HT1080 (cell line): ENCODE measurements around the gene MAP3K15. TPM values are rescaled to one million over a fixed set of nuclear protein-coding genes. Genes with fewer than 3 reads are reported as not detected.

Source experiments
- DNase-seq: peaks from one replicate; pipeline ENCODE4 v3.0.0-alpha.2; 2015; ENCODE audit warnings: low read depth
- polyA plus RNA-seq, 2 experiments: library from polyadenylated mRNA; depleted of rRNA; stranded (reverse); fragments of >200 nt; gene quantifications; 2 replicates each; pipeline ENCODE4 v1.2.3, GENCODE V29; 2015
- total RNA-seq: library from RNA; depleted of rRNA; stranded (reverse); fragments of >200 nt; shearing (Covaris generic); gene quantifications from 2 replicates; pipeline ENCODE4 v1.2.3, GENCODE V29; 2014; rRNA removed

Gene MAP3K15, protein sequence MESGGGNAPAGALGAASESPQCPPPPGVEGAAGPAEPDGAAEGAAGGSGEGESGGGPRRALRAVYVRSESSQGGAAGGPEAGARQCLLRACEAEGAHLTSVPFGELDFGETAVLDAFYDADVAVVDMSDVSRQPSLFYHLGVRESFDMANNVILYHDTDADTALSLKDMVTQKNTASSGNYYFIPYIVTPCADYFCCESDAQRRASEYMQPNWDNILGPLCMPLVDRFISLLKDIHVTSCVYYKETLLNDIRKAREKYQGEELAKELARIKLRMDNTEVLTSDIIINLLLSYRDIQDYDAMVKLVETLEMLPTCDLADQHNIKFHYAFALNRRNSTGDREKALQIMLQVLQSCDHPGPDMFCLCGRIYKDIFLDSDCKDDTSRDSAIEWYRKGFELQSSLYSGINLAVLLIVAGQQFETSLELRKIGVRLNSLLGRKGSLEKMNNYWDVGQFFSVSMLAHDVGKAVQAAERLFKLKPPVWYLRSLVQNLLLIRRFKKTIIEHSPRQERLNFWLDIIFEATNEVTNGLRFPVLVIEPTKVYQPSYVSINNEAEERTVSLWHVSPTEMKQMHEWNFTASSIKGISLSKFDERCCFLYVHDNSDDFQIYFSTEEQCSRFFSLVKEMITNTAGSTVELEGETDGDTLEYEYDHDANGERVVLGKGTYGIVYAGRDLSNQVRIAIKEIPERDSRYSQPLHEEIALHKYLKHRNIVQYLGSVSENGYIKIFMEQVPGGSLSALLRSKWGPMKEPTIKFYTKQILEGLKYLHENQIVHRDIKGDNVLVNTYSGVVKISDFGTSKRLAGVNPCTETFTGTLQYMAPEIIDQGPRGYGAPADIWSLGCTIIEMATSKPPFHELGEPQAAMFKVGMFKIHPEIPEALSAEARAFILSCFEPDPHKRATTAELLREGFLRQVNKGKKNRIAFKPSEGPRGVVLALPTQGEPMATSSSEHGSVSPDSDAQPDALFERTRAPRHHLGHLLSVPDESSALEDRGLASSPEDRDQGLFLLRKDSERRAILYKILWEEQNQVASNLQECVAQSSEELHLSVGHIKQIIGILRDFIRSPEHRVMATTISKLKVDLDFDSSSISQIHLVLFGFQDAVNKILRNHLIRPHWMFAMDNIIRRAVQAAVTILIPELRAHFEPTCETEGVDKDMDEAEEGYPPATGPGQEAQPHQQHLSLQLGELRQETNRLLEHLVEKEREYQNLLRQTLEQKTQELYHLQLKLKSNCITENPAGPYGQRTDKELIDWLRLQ (N-terminal part only)
- 3.2 and 4.5 TPM in 2 replicates for total RNA-seq
- polyA plus RNA-seq (2015; cell fraction: cytosol; rRNA removed) = 0.51 and 0.77 TPM in 2 replicates
- polyA plus RNA-seq (2015; cell fraction: nucleus; rRNA removed) = 1.1 and 1.6 TPM in 2 replicates

DNA sequence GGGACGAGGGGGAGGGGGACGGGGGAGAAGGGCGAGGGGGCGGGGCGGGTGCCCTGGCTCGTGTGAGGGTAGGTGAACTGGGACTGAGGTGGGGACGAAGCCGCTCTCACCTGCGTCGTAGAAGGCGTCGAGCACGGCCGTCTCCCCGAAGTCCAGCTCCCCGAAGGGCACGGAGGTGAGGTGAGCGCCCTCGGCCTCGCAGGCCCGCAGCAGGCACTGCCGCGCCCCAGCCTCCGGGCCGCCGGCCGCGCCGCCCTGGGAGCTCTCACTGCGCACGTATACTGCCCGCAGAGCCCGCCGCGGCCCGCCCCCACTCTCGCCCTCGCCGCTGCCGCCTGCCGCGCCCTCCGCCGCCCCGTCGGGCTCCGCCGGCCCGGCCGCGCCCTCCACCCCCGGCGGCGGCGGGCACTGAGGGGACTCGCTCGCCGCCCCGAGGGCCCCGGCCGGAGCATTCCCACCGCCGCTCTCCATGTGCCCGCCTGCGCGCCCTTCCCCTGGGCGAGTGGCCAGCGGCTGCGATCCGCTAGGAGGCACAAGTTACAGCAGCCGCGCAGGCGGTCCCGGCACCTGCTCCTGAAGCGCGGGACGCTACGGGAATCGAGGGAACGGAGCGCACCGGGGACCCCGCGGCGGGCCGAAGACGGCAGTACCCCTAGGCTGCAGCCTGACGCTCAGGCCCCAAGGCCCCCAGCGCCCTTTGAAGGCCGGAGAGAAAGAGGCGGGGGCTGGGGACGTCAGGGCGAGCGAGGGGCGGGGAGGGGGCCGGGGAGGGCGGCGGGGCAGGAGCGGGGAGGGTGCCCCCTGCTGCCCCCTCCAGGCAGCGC is at the start of gene MAP3K15:
Gene MAP3K15 (minus strand): TSS at position 718 of the 824 bp plus-strand sequence. CDS start 247 bp downstream, at position 471.
- DNase-seq = peak; percentile 16

DNA sequence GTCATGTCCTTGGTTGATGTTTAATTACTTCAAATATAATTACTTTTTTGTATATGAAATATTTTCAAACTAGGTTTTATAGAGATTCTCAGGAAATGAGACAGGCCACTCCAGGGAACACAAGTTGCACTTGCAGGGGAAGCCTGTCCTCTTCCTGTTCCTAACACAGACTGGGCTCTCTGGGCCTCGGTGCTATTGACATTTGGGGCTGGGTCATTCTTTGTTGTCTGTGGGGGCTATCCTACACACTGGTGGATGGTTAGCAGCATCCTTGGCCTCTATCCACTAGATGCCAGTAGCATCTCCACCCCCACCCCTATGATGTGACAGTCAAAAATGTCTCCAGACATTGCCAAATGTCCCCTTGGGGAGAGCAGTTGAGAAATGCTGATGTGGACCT is 49.3 kb upstream of the MAP3K15 start:
- DNase-seq = no peak

DNA sequence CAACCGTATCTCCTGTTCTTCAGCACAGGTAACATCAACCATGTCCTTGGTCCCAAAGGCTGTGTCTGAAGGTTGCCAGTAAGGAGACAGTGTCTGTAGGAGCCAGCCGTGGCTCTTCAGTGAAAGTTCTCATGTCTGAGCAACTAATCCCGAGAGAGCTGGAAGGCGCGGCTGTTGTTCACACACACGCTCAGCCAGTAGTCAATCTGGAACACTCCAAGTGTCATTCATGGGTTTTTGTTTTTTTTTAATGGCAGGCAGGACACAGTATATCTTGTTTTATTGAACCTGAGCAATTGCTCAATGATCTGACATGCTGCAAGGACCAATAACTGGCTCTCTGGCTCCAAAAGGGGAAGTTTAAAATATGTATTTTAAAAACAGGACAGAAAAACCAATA is 48.4 kb upstream of the MAP3K15 start:
- no peak for DNase-seq

DNA sequence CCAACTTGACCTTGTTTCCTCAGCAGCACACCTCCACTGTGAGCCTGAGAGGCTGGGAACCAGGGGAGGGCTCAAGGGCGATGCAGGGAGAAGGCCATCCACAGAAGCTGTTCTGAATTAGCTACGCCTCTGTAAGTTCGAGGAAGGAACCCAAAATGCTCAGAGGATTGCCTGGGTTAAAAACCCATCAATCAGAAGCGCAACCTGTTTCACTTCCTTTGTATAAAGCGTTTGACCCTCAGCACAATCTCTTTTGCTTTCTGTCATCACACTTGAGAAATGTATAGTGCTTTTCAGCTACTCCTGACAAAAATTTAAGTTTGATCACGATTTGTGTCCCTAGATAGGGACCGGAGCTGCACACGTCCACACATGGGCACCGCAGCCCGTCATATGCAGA is 48.0 kb upstream of the MAP3K15 start:
- no peak for DNase-seq

DNA sequence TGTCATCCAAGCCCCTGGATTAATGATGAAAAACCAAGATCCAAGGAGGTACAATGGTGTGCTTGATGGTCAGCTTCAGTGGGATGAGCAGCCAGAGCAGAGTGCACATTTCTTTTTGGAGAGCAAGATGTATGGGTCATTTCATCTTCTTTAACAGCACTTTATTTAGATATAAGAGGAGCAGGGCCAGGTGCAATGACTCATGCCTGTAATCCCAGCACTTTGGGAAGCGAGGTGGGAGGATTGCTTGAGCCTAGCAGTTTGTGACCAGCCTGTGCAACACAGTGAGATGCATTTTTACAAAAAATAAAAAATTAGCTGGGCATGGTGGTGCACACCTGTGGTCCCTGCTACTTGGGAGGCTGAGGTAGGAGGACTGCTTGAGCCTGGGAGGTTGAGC is 45.3 kb upstream of the MAP3K15 start:
- DNase-seq = no peak

DNA sequence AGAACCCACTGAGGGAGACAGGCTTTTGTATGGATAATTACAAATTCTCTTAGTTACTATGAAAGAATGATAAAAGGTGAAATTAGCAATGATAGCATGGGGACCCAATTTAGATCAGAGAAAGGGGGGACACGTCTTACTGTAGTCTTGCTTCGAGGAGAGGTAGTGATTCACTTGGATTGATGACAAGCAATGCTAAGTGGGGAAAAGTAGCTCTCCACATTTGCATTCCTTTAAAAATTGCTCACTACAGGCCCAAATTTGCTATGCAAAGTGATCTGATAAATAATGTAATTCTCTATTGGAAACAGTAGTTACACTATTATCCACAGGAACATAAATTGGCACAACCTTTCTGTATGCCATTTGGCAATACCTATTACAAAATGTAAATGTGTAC is 42.5 kb upstream of the MAP3K15 start:
- no peak for DNase-seq

DNA sequence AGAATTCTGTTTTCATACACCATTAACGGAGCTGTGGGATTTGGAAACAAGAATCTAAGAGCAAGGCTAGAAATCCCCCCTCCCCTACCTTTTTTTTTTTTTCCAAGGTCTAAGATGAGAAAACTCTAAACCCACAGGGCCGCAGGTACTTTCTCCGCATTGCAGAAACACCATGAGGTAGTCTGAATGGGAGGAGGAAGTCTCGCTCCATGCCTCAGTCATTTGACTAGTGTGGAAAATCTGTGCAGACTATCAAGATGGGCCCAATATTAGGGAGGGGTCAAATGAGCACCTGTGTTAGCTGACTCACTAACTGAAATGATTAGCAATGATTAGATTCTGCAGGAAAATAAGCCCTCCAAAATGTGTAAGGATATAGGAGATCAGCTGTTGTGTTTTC is 40.9 kb upstream of the MAP3K15 start:
- DNase-seq = no peak

DNA sequence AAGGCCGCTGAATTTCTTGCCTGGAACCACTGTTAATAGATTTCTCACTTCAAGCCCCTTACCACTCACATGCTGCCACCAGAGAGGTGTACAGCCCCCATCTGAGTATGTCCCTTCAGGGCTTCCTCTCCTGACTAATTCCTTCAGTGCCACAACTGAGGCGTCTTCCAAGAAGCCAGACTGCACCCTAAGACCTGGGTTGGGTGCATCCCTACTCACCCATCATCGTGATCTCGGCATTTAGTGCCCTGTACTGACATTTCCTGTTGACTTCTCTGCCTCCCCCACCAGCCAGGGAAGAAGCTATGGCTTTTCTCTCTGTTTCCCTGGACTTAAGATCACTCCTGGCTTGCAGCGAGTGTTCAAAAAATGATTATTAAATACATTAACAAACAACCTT is 40.4 kb upstream of the MAP3K15 start:
- DNase-seq = no peak

DNA sequence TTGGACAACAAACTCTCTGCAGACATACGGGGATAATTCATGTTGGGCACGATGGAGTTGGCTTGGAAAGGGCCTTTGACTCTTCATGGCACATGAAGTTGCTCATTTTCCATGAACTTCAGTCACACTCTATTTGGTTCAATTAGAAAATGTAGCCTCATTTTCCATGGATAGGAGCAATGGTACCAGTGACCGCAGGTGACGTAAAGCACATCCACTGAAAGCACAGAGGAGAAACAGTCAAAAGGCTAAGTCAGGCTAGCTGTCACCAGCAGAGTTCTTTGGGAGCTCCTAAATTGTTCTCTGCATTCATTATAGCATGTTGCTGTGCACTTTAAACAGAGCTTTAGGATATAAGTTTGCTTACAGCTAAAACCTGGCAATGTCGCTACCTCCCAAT is 39.9 kb upstream of the MAP3K15 start:
- no peak for DNase-seq

DNA sequence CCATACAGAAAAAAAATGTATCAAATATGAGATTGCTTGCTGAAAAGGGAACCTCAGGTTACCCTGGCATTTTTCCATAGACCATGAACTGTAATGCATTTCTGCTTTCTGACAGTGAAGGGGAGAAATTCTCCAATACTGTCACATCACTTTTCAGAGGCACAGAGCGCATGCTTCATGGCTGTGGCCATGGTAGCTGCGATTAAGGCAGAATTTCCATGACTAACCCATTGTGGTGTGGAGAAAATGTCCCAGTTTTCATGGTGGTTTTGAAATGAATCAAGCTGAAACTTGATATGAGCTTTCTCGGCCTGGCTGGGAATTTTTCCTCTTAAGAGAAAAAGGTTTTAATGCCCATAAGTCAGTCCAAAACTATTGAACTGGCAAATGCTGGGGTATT is 39.5 kb upstream of the MAP3K15 start:
- DNase-seq = peak; percentile 68

DNA sequence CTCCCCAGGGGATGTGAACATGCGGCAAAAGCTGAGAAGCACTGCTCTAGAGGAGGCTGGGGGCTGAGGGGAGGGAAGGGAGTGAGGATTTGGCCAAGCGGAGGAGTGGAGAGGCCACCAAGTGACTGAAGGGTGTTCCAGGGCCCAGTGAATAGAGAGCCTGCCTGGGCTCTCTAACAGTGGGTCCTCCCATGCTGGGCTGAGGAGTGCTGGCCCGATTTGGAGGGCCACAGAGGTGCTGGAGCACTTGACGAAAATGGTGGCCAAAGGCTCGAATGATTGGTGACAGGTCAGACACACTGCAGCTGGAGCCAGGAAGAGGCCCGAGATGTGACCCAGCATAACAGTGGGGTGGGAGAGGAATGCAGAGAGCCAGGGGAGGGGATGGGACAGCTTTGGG is 37.5 kb upstream of the MAP3K15 start:
- DNase-seq = no peak

DNA sequence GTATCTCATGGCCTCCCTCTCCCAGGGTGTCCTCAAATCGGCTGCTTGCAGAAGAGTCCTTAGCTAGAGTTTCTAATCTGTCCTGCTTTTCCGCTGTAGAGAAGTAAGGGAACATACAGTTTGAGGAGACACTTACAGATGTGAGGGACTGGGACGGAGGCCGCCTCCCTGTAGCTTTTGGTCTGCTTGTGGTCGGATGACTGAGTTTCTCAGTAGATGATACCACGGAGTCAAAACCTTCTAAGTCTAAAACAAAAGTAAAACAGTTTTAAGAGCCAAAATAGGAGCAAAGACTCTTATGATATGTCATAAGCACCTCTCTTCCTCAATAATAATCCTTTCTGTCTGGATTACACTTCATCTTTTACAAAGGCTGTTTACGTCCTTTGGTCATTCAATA is 34.5 kb upstream of the MAP3K15 start:
- no peak for DNase-seq

DNA sequence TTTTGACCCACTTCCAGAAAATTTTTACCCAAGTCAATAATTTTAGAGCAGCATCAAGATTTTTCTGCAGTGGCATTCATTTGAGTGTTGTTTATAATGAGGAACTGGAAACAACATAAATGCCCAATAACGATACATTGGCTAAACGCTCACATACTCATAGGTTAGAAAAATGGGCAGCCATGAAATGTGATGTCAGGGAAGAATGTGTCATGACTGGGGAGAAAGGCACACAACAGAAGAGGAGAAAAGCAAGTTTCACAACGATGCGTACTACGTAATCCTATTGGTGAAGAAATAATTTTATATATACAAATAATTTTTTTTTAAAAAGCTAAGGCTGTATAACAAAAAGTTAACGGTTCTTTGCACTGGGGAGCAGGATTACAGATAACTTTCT is 33.6 kb upstream of the MAP3K15 start:
- DNase-seq = no peak

DNA sequence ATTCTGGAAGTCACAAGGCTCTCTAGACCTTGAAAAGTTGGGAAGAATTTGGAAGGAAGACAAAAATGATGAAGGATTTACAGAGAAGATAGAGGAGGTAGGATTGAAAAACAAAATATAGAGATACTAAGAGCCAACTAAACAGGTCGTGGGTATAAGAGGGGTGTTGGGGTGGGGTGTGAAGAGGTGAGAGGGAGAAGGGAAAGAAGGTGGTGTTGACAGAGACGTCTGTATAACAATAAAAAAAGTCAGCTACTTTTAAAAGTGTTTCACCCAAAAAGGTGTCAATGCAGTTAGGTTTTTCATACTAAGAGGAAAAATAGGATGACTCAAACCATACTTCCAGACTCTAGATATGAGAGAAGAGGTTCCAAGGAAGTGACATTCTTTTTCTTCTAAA is 33.0 kb upstream of the MAP3K15 start:
- no peak for DNase-seq

DNA sequence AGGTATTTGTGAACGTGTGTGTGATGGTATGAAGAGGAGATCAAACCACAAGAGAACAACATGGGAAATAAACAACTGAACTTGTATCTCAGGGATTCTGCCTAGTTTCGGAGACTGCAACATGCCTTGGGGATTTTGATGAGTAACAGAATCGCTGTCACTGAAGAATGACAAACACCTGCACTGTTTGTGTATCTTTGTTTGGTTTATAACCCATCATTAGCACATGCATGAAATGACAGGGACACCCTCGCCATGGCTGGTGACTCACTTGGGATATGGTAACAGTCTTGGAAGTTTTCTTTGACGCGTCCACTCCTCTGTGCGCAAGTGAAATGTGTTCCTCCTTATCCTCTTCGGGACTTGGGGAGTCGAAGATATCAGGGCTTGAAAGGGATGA is 30.3 kb upstream of the MAP3K15 start:
- DNase-seq = no peak

DNA sequence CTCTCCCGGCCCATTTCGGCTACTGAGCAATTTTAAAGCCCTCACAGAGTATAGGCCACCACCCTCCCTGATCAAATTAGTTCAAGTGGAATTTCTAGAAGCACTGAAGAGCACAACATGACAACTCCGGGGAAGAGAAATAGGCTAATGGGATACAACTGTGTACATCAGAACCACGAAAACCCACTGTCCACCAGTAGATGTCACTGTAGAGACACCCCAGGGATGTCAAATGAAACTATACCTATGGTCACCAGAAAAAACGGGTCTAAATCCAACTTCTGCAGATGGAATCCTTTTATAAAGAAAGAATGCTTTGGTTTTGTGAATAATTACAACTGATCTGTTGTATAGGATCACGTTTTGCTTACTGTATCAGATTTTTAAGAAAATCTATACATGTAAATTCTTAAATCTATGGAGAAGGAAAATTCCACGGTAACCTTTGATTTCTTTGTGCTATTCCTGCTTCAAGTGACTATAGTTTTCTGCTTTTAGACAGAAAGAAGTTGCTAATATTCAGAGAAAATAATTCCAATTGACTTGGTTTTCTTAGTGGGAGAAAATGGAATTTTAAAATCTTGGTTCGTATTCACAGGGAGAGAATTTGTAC is 29.5 kb upstream of the MAP3K15 start:
- DNase-seq = peak; percentile 38

DNA sequence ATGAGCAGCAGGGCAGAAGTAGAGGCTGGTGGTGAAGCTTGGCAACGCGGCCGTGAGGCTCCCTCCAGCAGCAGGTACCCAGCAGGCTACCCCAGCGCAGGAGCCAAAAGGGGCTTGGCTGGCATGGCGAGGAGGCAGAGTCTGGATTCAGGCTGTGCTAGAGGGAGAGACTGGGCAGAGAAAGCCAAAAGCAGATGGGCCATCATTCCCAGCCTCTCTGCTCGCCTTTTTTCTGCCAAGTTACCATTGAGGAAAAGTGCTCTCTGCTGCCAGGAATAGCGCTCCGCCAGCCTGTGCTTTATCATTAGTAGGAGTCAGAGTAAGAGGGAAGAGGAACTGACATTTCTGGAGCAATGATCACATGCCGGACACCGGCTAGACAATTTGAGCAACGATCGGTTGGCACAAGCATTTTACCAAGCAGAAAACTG is 28.7 kb upstream of the MAP3K15 start:
- DNase-seq = no peak

DNA sequence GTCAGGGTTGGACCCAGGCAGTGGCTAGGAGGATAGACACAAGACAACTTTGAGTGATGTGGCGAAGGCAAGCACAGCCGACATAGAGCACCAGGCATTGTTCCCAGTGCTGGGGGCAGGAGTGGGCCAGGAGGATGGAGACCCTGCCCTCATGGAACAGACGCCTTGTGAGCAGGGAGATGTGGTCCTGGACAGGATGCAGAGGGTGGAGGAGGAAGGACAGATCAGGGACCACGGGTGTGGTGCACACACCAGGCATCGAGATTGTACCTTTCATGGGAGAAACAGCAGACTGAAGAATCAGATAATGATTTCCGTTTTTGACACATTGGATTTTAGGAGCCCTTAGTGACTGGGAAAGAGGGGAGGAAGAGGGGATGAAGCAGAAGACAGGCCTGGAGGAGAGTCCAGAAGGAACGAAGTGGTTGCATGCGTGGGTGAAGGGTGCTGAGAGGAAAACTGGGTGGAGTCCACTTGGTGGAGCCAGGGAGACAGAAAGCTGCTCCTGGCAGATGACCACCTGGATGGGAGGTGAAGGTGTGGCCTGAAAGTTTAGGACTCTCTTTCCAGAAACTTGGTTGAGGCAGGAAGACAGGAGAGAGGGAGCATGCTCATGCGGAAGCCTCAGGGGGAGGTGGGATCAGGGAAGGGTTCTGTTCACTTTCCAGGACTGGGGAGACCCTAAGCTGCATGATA is 27.9 kb upstream of the MAP3K15 start:
- no peak for DNase-seq

DNA sequence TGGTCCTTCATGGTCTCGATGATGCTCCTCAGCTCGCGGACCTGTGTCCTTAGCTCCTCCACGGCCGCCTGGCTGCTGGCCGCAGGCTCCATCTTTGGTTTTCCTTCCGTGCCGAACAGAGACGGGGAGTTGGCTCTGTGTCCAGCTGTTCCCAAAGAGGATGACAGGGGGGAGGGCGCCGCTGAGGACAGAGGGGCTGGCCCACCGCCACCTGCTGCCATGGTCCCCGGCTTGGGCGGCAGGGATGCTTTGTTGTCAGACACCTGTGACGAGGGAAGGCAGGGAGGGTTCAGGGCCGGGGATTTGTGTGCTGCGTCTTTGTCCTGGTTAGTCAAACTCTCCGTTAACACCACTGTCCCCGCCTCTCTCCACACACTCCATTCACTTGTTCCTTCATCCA is 26.6 kb upstream of the MAP3K15 start:
- DNase-seq = no peak

DNA sequence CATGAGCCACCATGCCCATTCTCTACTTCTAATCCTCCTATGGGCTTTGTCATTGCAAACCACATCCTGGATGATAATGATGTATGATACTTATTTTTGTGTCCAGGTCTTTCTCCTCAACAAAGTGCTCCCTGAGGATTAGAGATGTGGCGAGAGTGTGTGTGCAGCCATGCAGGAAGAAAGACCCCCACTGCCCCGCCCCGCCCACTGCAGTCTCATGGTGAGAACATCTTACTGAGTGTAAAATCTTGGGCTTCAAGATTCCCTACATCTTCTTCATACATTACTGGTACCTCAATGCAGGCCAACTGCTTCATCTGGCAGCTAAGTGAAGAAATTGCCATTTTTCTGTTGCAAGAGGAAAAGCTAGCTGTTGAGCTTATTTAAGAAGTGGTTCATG is 25.9 kb upstream of the MAP3K15 start:
- DNase-seq = no peak
